Parathyroid adenoma (tissue), 2 donors: Measurements from ENCODE around the gene RNU1-3.
"Not testable (repeated sequence)": the region's sequence is repeated elsewhere in the genome, so short reads cannot be mapped to it uniquely, and the experiment has no call there.

Source experiments
- H2AFZ ChIP-seq: fragments of 300-600 bp; sonication (generic); one replicate; pipeline ENCODE4 v1.7.0; 2017; ENCODE audit warnings: antibody characterized with exemption, mild to moderate bottlenecking
- H3K27ac ChIP-seq: fragments of 300-600 bp; sonication (generic); one replicate; pipeline ENCODE4 v1.7.0; 2017
- H3K27me3 ChIP-seq: fragments of 300-600 bp; sonication (generic); one replicate; pipeline ENCODE4 v1.7.0; 2017; ENCODE audit warnings: low read length; ENCODE audit not compliant: control insufficient read depth, insufficient read depth
- H3K36me3 ChIP-seq: fragments of 300-600 bp; sonication (generic); one replicate; pipeline ENCODE4 v1.7.0; 2017; ENCODE audit warnings: low read length; ENCODE audit not compliant: control insufficient read depth, insufficient read depth
- H3K4me1 ChIP-seq: fragments of 300-600 bp; sonication (generic); one replicate; pipeline ENCODE4 v1.7.0; 2017; ENCODE audit warnings: control low read depth
- H3K4me2 ChIP-seq: fragments of 300-600 bp; sonication (generic); one replicate; pipeline ENCODE4 v1.7.0; 2017; ENCODE audit warnings: low read length
- H3K4me3 ChIP-seq: fragments of 300-600 bp; sonication (generic); one replicate; pipeline ENCODE4 v1.7.0; 2017; ENCODE audit warnings: low read depth, low read length
- H3K79me2 ChIP-seq: fragments of 300-600 bp; sonication (generic); one replicate; pipeline ENCODE4 v1.7.0; 2017; ENCODE audit warnings: control low read depth
- H3K9ac ChIP-seq: fragments of 300-600 bp; sonication (generic); one replicate; pipeline ENCODE4 v1.7.0; 2017; ENCODE audit warnings: mild to moderate bottlenecking
- H3K9me3 ChIP-seq: fragments of 300-600 bp; sonication (generic); one replicate; pipeline ENCODE4 v1.7.0; 2017; ENCODE audit warnings: low read length; ENCODE audit not compliant: control insufficient read depth
- donor health status: primary hyperparathyroidism.

The RNU1-3 gene

DNA sequence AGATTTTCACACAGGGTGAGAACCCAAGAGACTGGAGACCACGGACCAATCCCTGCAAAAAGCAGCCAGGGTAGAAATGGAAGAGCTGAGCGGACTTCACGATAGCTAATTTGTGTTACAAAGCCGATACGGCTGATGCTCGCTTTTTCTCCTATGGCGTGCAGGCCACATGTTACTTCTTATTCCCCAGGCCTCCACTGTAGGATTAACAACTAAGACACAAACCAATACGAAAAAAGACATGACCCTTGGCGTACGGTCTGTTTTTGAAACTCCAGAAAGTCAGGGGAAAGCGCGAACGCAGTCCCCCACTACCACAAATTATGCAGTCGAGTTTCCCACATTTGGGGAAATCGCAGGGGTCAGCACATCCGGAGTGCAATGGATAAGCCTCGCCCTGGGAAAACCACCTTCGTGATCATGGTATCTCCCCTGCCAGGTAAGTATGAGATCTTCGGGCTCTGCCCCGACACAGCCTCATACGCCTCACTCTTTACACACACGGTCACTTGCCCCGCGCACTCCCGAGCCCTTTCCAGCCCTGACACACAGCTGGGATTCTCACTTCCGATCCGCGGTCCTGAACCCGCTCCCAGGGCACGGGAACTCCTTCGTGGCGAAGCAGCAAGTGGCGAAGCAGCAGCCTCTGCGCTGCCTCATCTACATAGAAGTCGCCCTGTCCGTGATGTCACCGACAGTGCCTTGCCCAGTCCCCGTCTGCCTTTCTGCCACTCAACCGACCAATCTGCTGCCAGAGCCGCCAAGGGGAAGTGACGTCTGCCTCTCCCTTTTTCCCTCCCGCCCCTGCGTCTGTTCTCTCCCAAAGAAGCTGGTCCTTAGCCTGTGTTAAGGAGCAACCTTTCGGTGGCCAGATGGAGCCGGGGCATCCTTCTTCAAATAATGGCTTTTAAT lies at the start of gene RNU1-3:
RNU1-3 (minus strand) TSS at position 447 of the 912 bp plus-strand sequence.
- not testable (repeated sequence) for H3K27ac ChIP-seq, H3K27me3 ChIP-seq, H3K79me2 ChIP-seq, H3K4me1 ChIP-seq, H3K9me3 ChIP-seq, H3K4me3 ChIP-seq, H2AFZ ChIP-seq, H3K4me2 ChIP-seq, H3K36me3 ChIP-seq, H3K9ac ChIP-seq

DNA sequence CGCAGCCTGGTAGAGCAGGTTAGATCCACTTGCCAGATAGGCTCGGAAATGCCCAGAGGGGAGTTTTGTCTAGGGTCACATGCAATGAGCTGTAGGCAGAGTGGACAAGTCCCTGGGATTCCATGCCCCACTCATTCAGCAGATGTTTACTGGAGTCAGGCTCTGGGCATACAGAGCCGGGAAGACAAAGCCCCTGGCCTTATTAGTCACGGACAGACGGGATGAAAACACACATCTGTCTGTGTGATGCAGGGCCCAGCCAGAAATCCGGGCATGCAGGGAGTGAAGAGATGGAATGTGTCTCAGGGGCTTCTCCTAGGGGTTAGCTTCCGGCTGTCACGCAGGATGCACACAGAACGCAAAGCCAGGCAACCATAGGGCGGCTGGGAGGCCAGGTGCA lies 46.7 kb upstream of the RNU1-3 start:
- not testable (repeated sequence) for H3K27me3 ChIP-seq, H2AFZ ChIP-seq, H3K9ac ChIP-seq, H3K79me2 ChIP-seq, H3K36me3 ChIP-seq, H3K4me3 ChIP-seq, H3K9me3 ChIP-seq, H3K4me2 ChIP-seq, H3K4me1 ChIP-seq, H3K27ac ChIP-seq

GRCh38 chr1:16712984-16713383 lies 46.2 kb upstream of the RNU1-3 start:
- H3K4me3 ChIP-seq, H2AFZ ChIP-seq, H3K9me3 ChIP-seq, H3K4me2 ChIP-seq, H3K36me3 ChIP-seq, H3K79me2 ChIP-seq, H3K27me3 ChIP-seq, H3K9ac ChIP-seq, H3K27ac ChIP-seq, H3K4me1 ChIP-seq: not testable (repeated sequence)

DNA sequence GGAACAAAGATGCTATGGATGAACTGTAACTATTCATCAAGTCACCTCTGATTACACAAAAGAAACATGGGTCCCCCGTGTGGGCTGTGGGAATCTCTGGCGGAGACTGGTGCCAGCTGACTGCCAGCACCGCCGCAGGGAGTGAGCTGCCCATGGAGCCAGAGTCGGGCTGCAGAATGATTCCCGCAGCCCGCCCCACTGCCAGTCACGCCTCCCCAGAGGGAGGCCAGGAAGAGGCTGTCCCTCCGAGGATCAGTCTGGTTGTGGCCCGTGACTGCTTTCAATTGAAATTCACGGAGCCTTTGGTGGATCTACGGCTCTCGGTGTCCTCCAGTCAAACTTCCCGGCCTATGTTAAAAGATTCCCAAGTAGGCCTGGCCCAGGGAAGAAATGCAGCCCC lies 45.8 kb upstream of the RNU1-3 start:
- H3K27ac ChIP-seq, H3K79me2 ChIP-seq, H3K9ac ChIP-seq, H3K4me2 ChIP-seq, H3K4me1 ChIP-seq, H3K36me3 ChIP-seq, H3K4me3 ChIP-seq, H3K27me3 ChIP-seq, H2AFZ ChIP-seq, H3K9me3 ChIP-seq: not testable (repeated sequence)

DNA sequence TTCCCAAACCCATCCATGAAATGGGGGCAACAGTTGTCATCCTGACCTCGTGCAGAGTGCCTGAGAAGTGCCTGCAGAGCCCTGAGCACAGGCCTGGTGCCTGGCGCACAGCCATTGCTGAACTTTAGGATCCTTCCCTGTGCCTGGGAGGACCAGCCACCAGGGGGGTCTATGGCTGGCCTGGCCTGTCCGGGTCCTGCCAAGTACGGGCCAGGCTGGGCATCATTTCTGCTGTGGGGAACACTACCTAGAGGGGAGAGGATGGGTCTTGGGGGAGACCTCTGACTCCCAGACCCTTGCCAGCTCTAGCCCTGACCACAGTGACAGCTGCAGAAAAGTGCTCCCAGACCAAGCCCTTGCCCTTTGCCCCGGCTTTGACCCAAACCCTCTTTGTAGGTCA lies 45.4 kb upstream of the RNU1-3 start:
- not testable (repeated sequence) for H3K27me3 ChIP-seq, H3K79me2 ChIP-seq, H3K27ac ChIP-seq, H3K9me3 ChIP-seq, H3K4me3 ChIP-seq, H3K36me3 ChIP-seq, H3K9ac ChIP-seq, H3K4me2 ChIP-seq, H2AFZ ChIP-seq, H3K4me1 ChIP-seq

GRCh38 chr1:16710618-16711017 lies 43.9 kb upstream of the RNU1-3 start:
- not testable (repeated sequence) for H3K4me2 ChIP-seq, H2AFZ ChIP-seq, H3K79me2 ChIP-seq, H3K4me1 ChIP-seq, H3K4me3 ChIP-seq, H3K27me3 ChIP-seq, H3K9ac ChIP-seq, H3K9me3 ChIP-seq, H3K36me3 ChIP-seq, H3K27ac ChIP-seq

- not testable (repeated sequence) for H3K79me2 ChIP-seq, H3K4me3 ChIP-seq, H3K27ac ChIP-seq, H3K9ac ChIP-seq, H3K36me3 ChIP-seq, H3K27me3 ChIP-seq, H3K9me3 ChIP-seq, H3K4me2 ChIP-seq, H2AFZ ChIP-seq, H3K4me1 ChIP-seq
These were observed 42.9 kb upstream of the RNU1-3 start for GRCh38 chr1:16709659-16710087.

- H3K4me1 ChIP-seq, H3K27me3 ChIP-seq, H3K9ac ChIP-seq, H3K4me3 ChIP-seq, H2AFZ ChIP-seq, H3K4me2 ChIP-seq, H3K27ac ChIP-seq, H3K9me3 ChIP-seq, H3K36me3 ChIP-seq, H3K79me2 ChIP-seq: not testable (repeated sequence)
These were observed 42.0 kb upstream of the RNU1-3 start for GRCh38 chr1:16708704-16709103.

- not testable (repeated sequence) for H3K27me3 ChIP-seq, H3K79me2 ChIP-seq, H2AFZ ChIP-seq, H3K4me1 ChIP-seq, H3K4me2 ChIP-seq, H3K9ac ChIP-seq, H3K4me3 ChIP-seq, H3K36me3 ChIP-seq, H3K9me3 ChIP-seq
- H3K27ac ChIP-seq = peak overlapping the region; percentile 51
These were observed 40.7 kb upstream of the RNU1-3 start for GRCh38 chr1:16707130-16708093.

DNA sequence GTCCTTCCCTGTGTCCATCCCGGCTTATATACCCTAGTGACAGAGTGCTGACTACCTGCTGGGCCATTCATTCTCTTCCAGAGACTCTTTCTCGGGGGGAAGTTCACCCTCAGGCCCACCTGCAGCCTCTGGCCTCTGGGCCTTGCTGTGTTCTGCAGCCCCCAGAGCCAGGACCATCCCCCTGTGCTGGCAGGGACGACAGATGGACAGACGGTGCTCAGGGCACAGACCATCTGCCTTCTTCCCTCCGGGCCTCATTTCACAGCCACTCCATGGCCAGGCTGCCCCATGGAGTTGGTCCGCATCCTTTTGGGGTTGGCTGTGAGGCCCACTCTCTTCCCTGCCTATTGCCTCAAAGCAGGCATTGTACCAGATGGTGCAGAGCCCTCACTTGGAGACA lies 39.6 kb upstream of the RNU1-3 start:
- not testable (repeated sequence) for H3K4me3 ChIP-seq

More for the DNA sequence above, 39.6 kb upstream of the RNU1-3 start:
- not testable (repeated sequence) for H3K27ac ChIP-seq, H3K79me2 ChIP-seq, H3K4me2 ChIP-seq, H2AFZ ChIP-seq, H3K4me1 ChIP-seq, H3K27me3 ChIP-seq, H3K36me3 ChIP-seq, H3K9ac ChIP-seq, H3K9me3 ChIP-seq
